ENCODE results near the gene SENP8. TPM values are rescaled to one million over a fixed set of nuclear protein-coding genes. Genes with fewer than 3 reads are reported as not detected.

Gene SENP8
- total and polyA plus RNA-seq, 2 of the 4 experiments (the other 2 are of a cell fraction) = 1.6 to 2.9 TPM

DNA sequence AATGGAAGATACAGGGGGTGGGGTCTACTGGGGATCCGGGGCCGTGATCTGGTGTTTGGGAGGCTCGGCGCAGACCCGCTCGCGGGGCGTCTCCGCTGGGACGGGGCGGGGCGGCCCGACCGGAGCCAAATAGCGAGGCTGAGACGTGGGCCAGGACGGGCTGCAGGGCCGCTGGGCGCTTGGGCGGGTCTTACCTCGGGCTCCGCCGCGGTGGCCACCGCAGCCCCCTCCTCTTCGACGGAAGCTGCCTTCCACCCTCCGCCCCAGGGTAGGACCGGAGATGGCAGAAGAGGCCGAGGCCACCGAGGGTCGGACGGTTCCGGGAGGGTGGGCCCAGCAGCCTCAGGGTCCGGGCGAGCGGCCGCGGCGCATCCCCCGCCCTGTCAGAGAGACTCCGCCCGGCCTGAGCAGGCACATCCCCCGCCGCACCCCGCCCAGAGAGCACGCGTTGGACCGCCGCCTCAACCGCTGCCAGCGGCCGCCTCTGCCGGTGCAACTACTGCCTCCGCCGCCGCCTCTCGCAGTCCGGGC lies 652 bp upstream of the SENP8 start:
- Histone ChIP-seq H3K4me2 (ENCODE audit: low read depth, low read length) (peak overlapping the region; percentile 89; the same call in 1 of the 2 replicates), H3K36me3 (ENCODE audit: control insufficient read depth, insufficient read depth, low read length) (no peaks in the 10 kb centered on the region), H3K14ac (replicated peaks; ENCODE audit: low read depth, low read length) (peak overlapping the region; percentile 86), H4K91ac (ENCODE audit: insufficient read depth, low read depth, low read length) (peak overlapping the region; percentile 50; the same call in 1 of the 2 replicates), H3K23ac (ENCODE audit: low read depth, low read length) (0 out of 2 replicates have a peak overlapping the region, but pooled peaks have one; percentile 81), H4K8ac (ENCODE audit: low read depth in 2 of 2, low read length in 2 of 2) (peak overlapping the region; percentile 63 to 78; a peak in 3 of 4 replicates), H2BK5ac (ENCODE audit: low read depth, low read length, poor library complexity, severe bottlenecking) (peak overlapping the region; percentile 95), H3K4me3 (ENCODE audit: insufficient read depth, low read depth, low read length) (peak overlapping the region; percentile 57), H3K27me3 (ENCODE audit: control insufficient read depth, insufficient read depth, low read length) (no peaks in the 10 kb centered on the region), H4K20me1 (ENCODE audit: insufficient read depth, low read length) (peaks cover 27% of the 10 kb centered on the region; the same call in 1 of the 2 replicates), H2AFZ (replicated peaks; ENCODE audit: low read length, poor library complexity) (peak overlapping the region; percentile 100), H3K56ac (ENCODE audit: extremely low read depth, insufficient read depth, low read length) (peak overlapping the region; percentile 52; the same call in 1 of the 2 replicates), H2BK120ac (ENCODE audit: low read depth, low read length) (no peak overlapping the region), H2AK5ac (ENCODE audit: low read depth, low read length) (no peak overlapping the region), H3K4ac (ENCODE audit: low read depth, low read length) (peak overlapping the region; percentile 85), H3K27ac (ENCODE audit: insufficient read depth, low read length) (peak overlapping the region; percentile 98), H3K9me3 (ENCODE audit: control insufficient read depth, insufficient read depth, low read length) (no peaks in the 10 kb centered on the region), H3K9ac (ENCODE audit: low read depth, low read length) (peak overlapping the region; percentile 96), H3K9me1 (ENCODE audit: insufficient read depth, low read length) (0 out of 2 replicates have a peak, but pooled peaks cover 3% of the 10 kb centered on the region), H2BK15ac (ENCODE audit: low read depth, low read length) (no peak overlapping the region; the same call in 2 of the 3 replicates), H4K5ac (ENCODE audit: low read depth, low read length) (peak overlapping the region; percentile 79; the same call in 1 of the 2 replicates), H2BK20ac (ENCODE audit: low read depth, low read length) (no peak overlapping the region), H3K18ac (ENCODE audit: low read depth, low read length) (peak overlapping the region; percentile 78), H3K4me1 (ENCODE audit: control insufficient read depth, insufficient read depth, low read length) (no peaks in the 10 kb centered on the region; the same call in 1 of the 2 replicates), H3K79me1 (ENCODE audit: low read depth in 1 of 2, low read length in 2 of 2) (peaks cover 16 to 49% of the 10 kb centered on the region in 2 experiments), H2AK9ac (replicated peaks; ENCODE audit: low read depth, low read length, poor library complexity) (peak overlapping the region; percentile 78)
- dilution Hi-C loops (cut with HindIII; ENCODE audit: low sequenced_read_pairs, unreplicated experiment) = no loop called here
- intact Hi-C loops (cut with micrococcal nuclease) = no loop called here
- DNase-seq (peak; percentile 69), ATAC-seq (ENCODE audit: low read depth) (peak; percentile 82)
- CTCF ChIA-PET = no interaction called here
- POLR2A ChIA-PET (ENCODE audit: unreplicated experiment) = no interaction called here
- peak; percentile 74 for TF ChIP-seq MXI1 (IDR thresholded peaks at IDR 0.05; ENCODE audit: borderline replicate concordance, low read depth, low read length)
- TF ChIP-seq, protein P1, sequence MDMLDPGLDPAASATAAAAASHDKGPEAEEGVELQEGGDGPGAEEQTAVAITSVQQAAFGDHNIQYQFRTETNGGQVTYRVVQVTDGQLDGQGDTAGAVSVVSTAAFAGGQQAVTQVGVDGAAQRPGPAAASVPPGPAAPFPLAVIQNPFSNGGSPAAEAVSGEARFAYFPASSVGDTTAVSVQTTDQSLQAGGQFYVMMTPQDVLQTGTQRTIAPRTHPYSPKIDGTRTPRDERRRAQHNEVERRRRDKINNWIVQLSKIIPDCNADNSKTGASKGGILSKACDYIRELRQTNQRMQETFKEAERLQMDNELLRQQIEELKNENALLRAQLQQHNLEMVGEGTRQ (IDR thresholded peaks at IDR 0.05; ENCODE audit: low read depth, low read length) = no peak
- in situ Hi-C loops (cut with MboI; ENCODE audit: low sequenced_read_pairs) = no loop called here
- WGBS, 2 experiments (ENCODE audit: extremely low coverage in 2 of 2, insufficient read length in 1 of 2) = 2% methylated on average over 24 of the region's 59 CpGs; no CpG with 5 or more reads in 1 of the 2 experiments
- no TSS peak for BruUV-seq (replicated peaks)

Data from IMR-90 (cell line).